GM21737 (cell line): ENCODE measurements around the gene MYO18A.
"Not testable (repeated sequence)": the region's sequence is repeated elsewhere in the genome, so short reads cannot be mapped to it uniquely, and the experiment has no call there.

ENCODE experiments used
- ATAC-seq: cut with Tn5 transposase; IDR thresholded peaks from one replicate; pipeline ENCODE4 v1.9.1; 2021; ENCODE audit warnings: mild to moderate bottlenecking, moderate library complexity; ENCODE audit not compliant: unreplicated experiment

MYO18A gene

GRCh38 chr17:29195465-29196081 is 15.4 kb upstream of the MYO18A start:
- ATAC-seq, result no peak

GRCh38 chr17:29194669-29195068 is 14.5 kb upstream of the MYO18A start:
- ATAC-seq, result no peak

- ATAC-seq, result no peak
Observed at GRCh38 chr17:29193146-29193545, 12.9 kb upstream of the MYO18A start.

GRCh38 chr17:29190592-29191207 is 10.5 kb upstream of the MYO18A start:
- no peak for ATAC-seq

DNA sequence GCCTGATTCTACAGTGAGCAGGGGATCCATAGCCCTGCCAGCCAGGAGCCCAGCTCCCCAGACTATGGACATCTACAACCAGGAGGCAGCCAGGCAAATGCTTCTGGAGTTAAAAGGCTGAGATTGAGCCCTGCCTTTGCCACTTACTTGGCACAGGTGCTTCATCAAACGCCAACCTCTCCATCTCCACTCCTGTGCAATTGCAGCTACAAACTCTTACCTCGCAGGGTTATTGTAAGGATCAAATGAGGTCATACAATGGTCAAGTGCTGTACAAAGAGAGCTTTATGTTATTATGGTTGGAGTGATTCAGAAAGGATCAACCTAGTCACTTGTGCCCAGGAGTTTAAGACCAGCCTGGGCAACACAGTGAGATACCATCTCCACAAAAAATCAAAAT is 9.8 kb upstream of the MYO18A start:
- no peak for ATAC-seq

DNA sequence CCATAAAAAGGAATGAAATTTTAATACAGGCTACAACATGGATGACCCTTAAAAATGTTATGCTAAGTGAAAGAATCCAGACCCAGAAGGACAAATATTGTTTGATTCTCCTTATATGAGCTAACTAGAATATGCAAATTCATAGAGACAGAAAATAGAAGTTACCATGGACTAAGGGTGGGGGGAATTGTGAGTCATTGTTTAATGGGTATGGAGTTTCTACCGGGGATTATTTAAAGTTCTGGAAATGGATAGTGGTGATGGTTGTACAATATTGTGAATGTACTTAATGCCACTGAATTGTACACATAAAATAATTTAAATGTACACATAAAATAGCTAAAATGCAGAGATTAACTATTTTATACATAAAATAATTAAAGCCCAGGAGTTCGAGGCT is 9.2 kb upstream of the MYO18A start:
- ATAC-seq, result no peak

GRCh38 chr17:29181226-29181625 is 1.0 kb upstream of the MYO18A start:
- no peak for ATAC-seq

- ATAC-seq, result no peak
Observed at GRCh38 chr17:29180788-29181160, 576 bp upstream of the MYO18A start.

GRCh38 chr17:29179232-29180033 is 765 bp downstream of the MYO18A start:
- ATAC-seq, result no peak

DNA sequence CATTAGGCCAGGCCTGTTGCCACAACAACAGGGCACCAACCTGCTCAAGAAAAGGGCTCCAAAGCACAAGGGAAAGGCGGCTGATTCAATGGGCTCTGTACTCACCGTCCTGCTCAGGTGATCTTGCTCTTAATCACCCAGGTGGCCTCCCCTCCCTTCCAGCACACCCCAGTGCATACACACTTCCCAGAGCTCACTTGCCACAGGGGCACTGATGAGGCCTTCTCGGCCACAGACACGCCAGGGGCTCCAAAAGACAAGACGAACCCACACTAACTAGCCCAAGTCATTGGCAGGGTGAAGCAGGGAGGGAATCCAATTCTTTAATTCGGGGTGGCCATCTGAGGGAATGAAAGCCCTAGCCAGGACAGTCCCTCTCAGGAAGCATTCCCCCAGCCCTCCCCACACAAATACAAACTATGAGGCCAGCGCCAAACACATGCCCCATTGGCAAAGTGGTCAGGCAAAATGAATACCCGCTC is 1.4 kb downstream of the MYO18A start:
- no peak for ATAC-seq

DNA sequence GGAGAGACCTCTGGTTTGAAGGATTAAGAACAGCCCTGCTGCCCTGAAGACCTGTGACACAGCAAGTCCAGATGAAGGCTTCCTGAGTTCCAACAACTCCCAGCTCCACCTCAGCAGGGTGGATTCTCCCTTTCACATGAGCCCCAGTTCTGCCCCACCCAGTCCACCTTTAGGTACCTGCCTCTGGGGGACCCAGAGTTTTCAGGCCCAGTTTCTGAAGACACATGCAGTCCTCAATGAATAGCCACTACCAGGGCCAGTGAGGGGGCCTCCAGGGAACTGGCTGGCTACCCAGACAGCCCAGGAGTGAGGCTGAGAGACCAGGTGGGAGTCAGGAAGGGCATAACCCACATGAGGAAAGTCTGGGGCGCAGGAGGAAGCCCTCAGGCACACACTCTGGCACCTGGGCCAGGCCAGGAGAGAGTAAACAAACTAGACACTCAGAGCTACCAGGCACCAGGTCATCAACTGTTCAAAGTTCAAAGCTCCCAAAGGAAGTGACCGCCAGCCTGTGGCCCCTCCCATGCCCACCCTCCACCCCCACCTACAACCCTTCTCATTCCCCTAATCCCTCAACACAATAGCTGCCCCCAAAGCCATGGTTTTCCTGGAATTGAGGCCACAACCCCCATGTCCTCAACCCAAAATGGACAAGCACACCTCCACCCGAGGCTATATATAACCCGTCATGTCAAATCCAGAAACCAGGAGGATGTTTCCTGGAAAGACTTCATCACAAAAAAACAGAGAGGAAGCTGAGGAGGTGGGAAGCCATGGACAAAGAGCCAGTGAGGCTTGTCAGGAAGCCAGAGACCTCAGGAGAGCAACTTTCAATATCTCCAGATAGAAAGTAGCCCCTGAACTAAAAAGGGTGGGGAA is 2.1 kb downstream of the MYO18A start:
- no peak for ATAC-seq

- ATAC-seq, result no peak
Observed at GRCh38 chr17:29177541-29177870, 2.7 kb downstream of the MYO18A start.

- ATAC-seq, result no peak
Observed at GRCh38 chr17:29176558-29177351, 3.4 kb downstream of the MYO18A start.

- no peak for ATAC-seq
Observed at GRCh38 chr17:29175349-29175748, 4.8 kb downstream of the MYO18A start.

DNA sequence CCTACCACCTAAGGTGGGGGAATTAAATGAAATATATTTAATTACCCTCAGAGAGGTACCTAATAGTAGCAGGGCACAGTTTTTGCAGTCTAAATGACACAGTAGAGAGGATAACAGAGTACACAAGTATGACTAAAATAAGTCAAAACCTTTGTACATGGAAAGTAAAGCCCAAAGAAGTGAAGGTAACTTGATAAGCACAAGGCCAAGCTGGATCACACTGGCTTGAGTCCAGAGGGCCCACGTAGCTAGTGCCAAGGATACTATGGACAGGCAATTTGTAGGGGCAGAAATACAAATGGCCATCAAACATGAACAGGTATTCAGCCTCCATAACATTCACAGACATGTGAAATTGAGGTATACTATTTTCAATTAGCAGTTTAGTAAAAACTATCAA is 7.6 kb downstream of the MYO18A start:
- no peak for ATAC-seq

- no peak for ATAC-seq
Observed at GRCh38 chr17:29170682-29171081, 9.5 kb downstream of the MYO18A start.

DNA sequence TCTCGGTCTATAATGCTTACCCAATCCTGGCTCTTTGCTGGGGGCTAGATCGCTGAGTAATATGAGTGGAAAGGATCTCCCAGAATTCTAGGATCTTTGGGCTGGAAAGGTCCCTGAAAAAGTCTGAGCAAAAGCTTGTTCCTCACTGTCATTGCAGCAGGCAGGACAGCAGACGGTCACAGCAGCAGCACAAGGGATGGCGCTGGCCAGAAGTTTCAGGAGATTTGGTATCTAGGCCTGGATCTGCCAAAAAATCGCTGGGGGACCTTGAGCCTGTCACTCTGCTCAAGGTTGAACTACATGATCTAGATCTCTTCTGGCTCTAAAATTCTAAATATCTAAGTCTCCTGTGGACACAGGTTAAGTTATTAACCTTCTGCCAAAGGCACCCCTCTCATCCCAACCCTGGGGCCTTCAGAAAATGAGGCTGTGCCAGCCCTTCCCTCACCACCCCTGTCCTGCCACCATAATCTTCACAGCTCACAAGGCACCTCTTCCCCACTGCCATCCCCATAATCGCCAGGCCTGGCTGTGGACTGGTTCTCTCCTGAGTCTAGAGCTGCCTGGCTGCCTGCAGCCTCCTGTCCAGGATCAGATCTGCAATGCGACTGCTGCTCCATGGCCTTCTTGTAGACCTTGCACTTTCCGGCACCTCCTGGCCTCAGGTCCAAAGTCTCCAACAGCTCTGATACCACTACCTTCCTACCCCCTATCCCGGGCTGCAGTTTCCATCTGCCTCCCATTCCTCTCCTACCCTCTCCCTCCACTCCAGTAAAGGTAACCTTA is 10.2 kb downstream of the MYO18A start:
- no peak for ATAC-seq

DNA sequence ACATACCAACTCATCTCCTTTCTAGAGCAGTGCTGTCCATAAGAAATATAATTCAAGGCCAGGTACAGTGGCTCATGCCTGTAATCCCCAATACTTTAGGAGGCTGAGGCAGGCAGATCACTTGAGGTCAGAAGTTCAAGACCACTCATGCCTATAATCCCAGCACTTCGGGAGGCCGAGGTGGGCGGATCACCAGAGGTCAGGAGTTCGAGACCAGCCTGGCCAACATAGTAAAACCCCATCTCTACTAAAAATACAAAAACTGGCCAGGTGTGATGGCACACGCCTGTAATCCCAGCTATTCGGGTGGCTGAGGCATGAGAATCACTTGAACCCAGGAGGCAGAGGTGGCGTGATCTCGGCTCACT is 11.5 kb downstream of the MYO18A start:
- ATAC-seq, result not testable (repeated sequence)

DNA sequence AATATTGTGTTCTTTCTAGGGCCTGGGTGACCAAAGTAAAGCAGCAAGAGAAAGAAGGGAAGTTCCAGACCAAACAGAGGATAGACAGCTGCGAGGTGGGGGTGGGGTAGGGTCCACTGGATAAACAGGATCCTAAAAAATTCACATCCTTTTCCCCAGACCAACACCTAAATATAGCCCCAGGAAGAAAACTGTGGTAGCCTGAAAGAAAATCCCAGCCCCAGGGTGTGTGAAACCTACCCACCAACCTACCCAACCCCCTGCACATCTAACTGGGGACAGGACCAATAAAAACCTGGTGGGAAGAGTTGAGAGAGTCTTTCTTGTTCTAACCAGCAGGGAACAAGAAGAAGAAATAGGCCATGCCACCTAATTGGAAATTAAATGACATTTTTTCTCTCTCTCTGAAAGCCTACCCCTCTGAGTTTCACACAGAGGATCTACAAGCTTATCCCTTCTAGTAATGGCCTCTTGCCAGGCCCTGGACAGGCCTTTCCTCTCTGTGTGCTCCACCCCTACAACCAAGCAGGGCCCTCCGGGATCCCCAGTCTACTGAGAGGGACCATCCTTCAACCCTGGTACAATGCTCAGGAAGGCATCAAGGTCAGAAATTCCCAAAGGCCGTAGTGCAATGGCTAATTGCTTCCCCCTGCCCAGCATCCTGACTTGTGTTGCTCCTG is 12.0 kb downstream of the MYO18A start:
- no peak for ATAC-seq
